Stimulated activated CD4-positive, alpha-beta T cell treated with anti-CD3 and anti-CD28 coated beads, Interleukin-15, amount 100 ng/mL, for 48 hours (primary cell): ENCODE data around the gene LAMTOR5.
"Not testable (repeated sequence)": the region's sequence is repeated elsewhere in the genome, so short reads cannot be mapped to it uniquely, and the experiment has no call there.

Experiments used
- DNase-seq, 2 donors: peaks; one replicate each; pipeline ENCODE4 v3.0.0-alpha.2; 2020; ENCODE audit warnings: low read depth in 2 of 2

Gene LAMTOR5

GRCh38 chr1:110426854-110427253 is 19.4 kb upstream of the LAMTOR5 start:
- DNase-seq, result no peak

- no peak for DNase-seq
These were observed 18.2 kb upstream of the LAMTOR5 start for GRCh38 chr1:110425612-110426152.

DNA sequence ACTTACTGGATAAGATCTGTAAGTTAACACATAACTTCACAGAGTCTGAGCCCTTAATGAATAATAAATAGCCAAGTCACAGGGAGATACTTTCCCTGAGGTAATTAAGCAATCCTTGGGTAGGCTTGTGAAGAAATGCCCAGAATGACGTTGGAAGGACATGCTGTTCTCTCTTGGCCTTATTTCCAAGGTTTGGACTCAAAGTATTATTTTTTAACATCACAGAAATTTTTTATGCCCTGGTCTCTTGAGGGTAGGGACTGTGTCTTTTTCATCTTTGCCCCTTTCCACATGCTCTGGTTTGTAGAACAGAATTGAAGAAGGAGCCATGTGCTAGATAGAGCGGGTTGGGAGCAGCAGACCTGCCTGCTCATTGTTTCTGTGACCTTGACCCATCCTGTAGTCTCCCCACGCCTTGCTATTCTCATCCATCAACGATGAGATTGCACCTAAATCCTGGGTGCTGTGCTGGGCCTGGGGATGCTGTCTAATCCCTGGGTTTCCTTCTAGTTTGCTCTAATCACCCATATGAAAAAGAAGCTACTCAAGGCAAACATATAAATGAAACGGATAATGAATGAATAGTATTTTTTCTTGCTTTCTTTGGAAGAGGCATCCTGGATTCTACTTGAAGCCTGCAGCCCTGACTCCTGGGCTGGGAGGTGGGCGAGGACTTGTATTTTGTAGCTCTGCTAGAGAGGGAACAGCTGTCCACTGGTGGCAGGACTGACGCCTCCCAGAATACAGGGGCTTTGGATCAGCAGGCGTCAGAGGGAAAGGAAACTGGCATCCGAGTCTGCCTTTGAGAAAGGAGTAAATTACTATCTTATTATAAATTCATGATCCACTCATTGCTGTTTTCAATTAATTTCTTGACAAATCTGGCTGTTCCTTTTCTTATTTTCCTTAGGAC is 17.5 kb upstream of the LAMTOR5 start:
- no peak for DNase-seq

GRCh38 chr1:110420874-110421793 is 13.6 kb upstream of the LAMTOR5 start:
- DNase-seq, result no peak

GRCh38 chr1:110420023-110420662 is 12.6 kb upstream of the LAMTOR5 start:
- no peak for DNase-seq

GRCh38 chr1:110418729-110419128 is 11.2 kb upstream of the LAMTOR5 start:
- no peak for DNase-seq

GRCh38 chr1:110413045-110413444 is 5.6 kb upstream of the LAMTOR5 start:
- DNase-seq, result not testable (repeated sequence)

GRCh38 chr1:110412576-110412975 is 5.1 kb upstream of the LAMTOR5 start:
- peak; percentile 15 to 42 for DNase-seq

GRCh38 chr1:110411173-110411735 is 3.8 kb upstream of the LAMTOR5 start:
- DNase-seq, result no peak

DNA sequence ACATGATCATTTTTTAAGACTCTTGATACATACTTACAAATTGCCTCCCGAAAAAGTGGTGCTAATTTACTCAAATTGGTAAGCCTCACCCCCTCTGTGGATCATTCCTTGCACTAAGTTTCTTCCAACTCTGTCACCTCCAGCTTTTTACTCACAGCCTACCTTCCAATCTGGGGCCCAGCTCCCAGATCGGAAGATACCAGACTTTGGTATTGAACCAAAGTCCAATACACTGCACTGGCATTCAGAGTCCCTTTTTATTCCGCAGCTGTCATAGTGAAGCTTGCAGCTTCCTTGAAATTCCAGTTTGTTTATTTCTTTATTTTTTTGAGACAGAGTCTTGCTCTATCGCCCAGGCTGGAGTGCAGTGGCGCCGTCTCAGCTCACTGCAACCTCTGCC is 1.8 kb upstream of the LAMTOR5 start:
- DNase-seq, result no peak

DNA sequence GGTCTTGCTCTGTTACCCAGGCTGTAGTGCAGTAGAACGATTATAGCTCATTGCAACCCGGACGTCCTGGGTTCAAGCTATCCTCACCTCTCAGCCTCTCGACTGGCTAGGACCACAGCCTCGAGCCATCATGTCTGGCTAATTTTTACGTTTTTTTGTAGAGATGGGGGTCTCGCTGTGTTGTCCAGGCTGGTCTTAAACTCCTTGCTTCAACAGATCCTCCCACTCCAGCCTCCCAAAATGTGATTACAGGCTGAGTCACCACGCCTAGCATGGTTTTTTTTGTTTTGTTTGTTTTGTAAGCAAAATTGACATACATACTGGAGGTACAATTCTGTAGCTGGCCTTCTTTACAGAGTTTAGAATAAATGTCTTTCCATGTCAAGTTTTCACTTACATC is 994 bp upstream of the LAMTOR5 start:
- DNase-seq, result no peak

- not testable (repeated sequence) for DNase-seq
These were observed 1.1 kb downstream of the LAMTOR5 start for GRCh38 chr1:110406407-110406806.

GRCh38 chr1:110404401-110404800 is 3.1 kb downstream of the LAMTOR5 start:
- no peak for DNase-seq

- no peak for DNase-seq
These were observed 3.7 kb downstream of the LAMTOR5 start for GRCh38 chr1:110403805-110404204.

DNA sequence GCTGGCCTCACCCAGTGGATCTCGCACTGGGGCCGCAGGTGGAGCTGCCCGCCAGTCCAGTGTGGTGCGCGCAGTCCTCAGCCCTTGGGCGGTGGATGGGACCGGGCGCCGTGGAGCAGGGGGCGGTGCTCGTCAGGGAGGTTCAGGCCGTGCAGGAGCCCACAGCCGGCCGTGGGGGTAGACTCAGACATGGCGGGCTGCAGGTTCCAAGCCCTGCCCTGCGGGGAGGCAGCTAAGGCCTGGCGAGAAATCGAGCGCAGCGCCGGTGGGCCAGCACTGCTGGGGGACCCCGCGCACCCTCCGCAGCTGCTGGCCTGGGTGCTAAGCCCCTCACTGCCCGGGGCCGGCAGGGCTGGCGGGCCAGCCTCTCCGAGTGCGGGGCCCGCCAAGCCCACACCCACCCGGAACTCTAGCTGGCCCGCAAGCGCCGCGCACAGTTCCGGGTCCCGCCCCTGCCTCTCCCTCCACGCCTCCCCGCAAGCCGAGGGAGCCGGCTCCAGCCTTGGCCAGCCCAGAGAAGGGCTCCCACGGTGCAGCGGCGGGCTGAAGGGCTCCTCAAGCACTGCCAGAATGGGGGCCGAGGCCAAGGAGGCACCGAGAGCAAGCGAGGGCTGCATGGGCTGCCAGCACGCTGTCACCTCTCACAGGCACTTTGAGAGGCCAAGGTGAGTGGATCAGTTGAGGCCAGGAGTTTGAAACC is 11.1 kb downstream of the LAMTOR5 start:
- not testable (repeated sequence) for DNase-seq

DNA sequence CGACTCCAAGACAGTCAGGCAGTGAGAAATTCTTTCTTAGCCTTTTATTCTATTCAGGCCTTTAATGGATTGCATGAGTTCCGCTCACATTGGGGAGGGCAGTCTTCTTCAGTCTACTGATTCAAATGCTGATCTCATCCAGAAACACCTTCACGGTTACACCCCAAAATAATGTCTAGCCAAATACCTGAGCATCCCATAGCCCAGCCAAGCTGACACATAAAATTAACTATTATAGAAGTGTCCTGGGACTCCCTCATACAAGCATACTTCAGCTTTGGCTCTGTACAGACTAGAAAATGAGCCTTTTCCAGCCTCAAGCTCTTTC is 13.0 kb downstream of the LAMTOR5 start:
- no peak for DNase-seq

DNA sequence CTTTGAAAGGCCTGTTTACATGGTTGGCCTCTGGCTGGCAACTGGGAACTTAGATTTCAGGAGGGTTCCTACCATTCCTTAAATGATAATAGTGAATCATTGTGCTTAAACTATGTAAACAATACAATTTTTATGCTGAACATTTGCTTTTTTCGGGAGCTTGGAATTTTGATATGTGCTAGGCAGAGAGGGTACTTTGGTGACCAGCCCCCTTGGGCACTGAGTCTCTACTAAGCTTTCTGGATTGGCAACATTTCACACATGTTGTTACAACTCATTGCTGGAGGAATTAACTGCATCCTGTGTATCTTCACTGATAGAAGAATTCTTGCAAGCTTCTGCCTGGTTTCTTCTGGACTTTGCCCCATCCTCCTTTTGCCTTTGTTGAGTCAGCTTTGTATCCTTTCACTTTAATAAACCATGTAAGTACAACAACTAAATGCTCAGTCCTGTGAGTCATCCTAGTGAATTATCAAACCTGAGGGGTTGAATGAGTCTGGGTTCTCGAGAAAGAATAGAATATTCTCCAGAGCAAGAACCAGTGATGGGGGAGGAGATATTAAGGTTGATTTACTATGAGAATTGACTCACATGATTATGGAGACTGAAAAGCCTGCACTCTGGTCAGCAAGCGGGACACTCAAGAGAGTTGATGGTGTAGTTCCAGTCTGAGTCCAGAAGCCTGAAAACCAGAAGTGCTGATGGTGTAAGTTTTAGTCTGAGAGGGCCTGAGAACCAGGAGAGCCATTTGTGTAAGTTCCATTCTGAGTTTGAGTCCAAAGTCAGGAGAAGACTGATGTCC is 13.6 kb downstream of the LAMTOR5 start:
- DNase-seq, result no peak

GRCh38 chr1:110393286-110393685 is 14.2 kb downstream of the LAMTOR5 start:
- no peak for DNase-seq

GRCh38 chr1:110390692-110391245 is 16.7 kb downstream of the LAMTOR5 start, which contains the start of gene SLC16A4:
TSS of gene SLC16A4 (minus strand) at chr1:110391026. CDS start at chr1:110389323, 1,703 bp downstream.
- DNase-seq, result no peak

DNA sequence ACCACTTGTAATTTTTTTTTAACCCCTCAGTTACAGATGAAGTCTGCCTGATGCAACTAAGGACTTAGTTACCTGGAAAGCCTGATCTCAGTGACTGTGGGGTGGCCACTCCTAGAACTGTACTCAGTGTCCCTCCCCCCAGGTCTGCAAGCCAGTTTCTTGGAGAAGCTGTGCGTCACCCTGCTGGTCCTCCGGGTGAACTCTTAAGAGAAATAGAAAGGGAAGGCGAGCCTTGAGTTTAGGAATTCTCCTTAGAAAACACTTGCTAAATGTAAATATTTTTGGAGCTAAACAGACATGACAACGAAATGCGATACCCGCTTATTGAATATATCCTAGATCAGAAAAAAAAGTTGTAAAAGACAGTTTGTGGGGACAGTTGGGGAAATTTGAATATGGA is 17.4 kb downstream of the LAMTOR5 start:
- no peak for DNase-seq
